Astrocyte of the spinal cord (primary cell): ENCODE measurements around the gene FBXO46.

Experiments
- DNase-seq: peaks from one replicate; pipeline ENCODE4 v3.0.0; 2011; ENCODE audit warnings: low read depth, low spot score
- H3K4me3 ChIP-seq: 2 replicates; pipeline ENCODE4 v1.5.1; 2011; ENCODE audit warnings: low read depth, mild to moderate bottlenecking, low read length, moderate library complexity
- CTCF ChIP-seq: IDR thresholded peaks from 2 replicates; pipeline ENCODE4 v1.5.1; 2012; ENCODE audit warnings: low read depth, mild to moderate bottlenecking, low read length, inconsistent platforms
- in situ Hi-C: cut with HindIII; loops from 2 replicates; pipeline ENCODE4 v1.10.0; 2017; ENCODE audit warnings: low sequenced_read_pairs

Gene FBXO46

GRCh38 chr19:45730368-45731288 lies at the start of gene FBXO46:
TSS of gene FBXO46 (minus strand) at chr19:45730896. CDS start at chr19:45713495, 17,401 bp downstream.
- H3K4me3 ChIP-seq = peak within 1 kb of the TSS; percentile 82
- in situ Hi-C loops = no loop called here
- peak; percentile 39 for TF ChIP-seq CTCF
- DNase-seq = peak; percentile 98

GRCh38 chr19:45780146-45780447 lies 49.4 kb upstream of the FBXO46 start:
- no peak for TF ChIP-seq CTCF
- no peak overlapping the region for H3K4me3 ChIP-seq
- no peak for DNase-seq
- in situ Hi-C loops = no loop called here

- no peak overlapping the region for H3K4me3 ChIP-seq
- TF ChIP-seq CTCF = peak; percentile 57
- in situ Hi-C loops = no loop called here
- DNase-seq = peak; percentile 47
Observed at GRCh38 chr19:45779231-45780145, 48.8 kb upstream of the FBXO46 start.

- in situ Hi-C loops = no loop called here
- DNase-seq = no peak
- no peak overlapping the region for H3K4me3 ChIP-seq
- TF ChIP-seq CTCF = no peak
Observed at GRCh38 chr19:45778010-45778661, 47.4 kb upstream of the FBXO46 start.

- DNase-seq = no peak
- in situ Hi-C loops = no loop called here
- no peak overlapping the region for H3K4me3 ChIP-seq
- no peak for TF ChIP-seq CTCF
Observed at GRCh38 chr19:45777395-45777961, 46.8 kb upstream of the FBXO46 start.

GRCh38 chr19:45774765-45775164 lies 44.1 kb upstream of the FBXO46 start:
- in situ Hi-C loops = no loop called here
- H3K4me3 ChIP-seq = no peak overlapping the region
- no peak for DNase-seq
- TF ChIP-seq CTCF = no peak
